Fibroblast of mammary gland (primary cell): ENCODE data around the gene CKM.
"Not testable (repeated sequence)": the region's sequence is repeated elsewhere in the genome, so short reads cannot be mapped to it uniquely, and the experiment has no call there.

ENCODE experiments used
- DNase-seq: peaks from one replicate; pipeline ENCODE4 v3.0.0-alpha.2; 2010; ENCODE audit warnings: low read depth
- H3K4me3 ChIP-seq: 2 replicates; pipeline ENCODE4 v1.5.1; 2011; ENCODE audit warnings: low read depth, mild to moderate bottlenecking, low read length, moderate library complexity; ENCODE audit not compliant: control insufficient read depth
- CTCF ChIP-seq: conservative IDR thresholded peaks from 2 replicates; pipeline ENCODE4 v1.5.1; 2011; ENCODE audit warnings: low read depth, low read length, inconsistent platforms; ENCODE audit not compliant: control insufficient read depth, insufficient read depth

The CKM gene

GRCh38 chr19:45322311-45322710 is 364 bp downstream of the CKM start:
- DNase-seq, result no peak
- TF ChIP-seq CTCF, result no peak
- H3K4me3 ChIP-seq, result no peak overlapping the region

- no peak for DNase-seq
- no peak for TF ChIP-seq CTCF
- H3K4me3 ChIP-seq, result no peak overlapping the region
Observed at GRCh38 chr19:45321848-45322247, 827 bp downstream of the CKM start.

- TF ChIP-seq CTCF, result no peak
- H3K4me3 ChIP-seq, result no peak overlapping the region
- no peak for DNase-seq
Observed at GRCh38 chr19:45320997-45321775, 1.5 kb downstream of the CKM start.

- no peak overlapping the region for H3K4me3 ChIP-seq
- TF ChIP-seq CTCF, result no peak
- no peak for DNase-seq
Observed at GRCh38 chr19:45315304-45315703, 7.4 kb downstream of the CKM start.

GRCh38 chr19:45314708-45315245 is 7.9 kb downstream of the CKM start:
- DNase-seq, result no peak
- no peak for TF ChIP-seq CTCF
- H3K4me3 ChIP-seq, result no peak overlapping the region

- H3K4me3 ChIP-seq, DNase-seq: not testable (repeated sequence)
Observed at GRCh38 chr19:45312285-45312684, 10.4 kb downstream of the CKM start.

- no peak for DNase-seq
- TF ChIP-seq CTCF, result no peak
Observed at GRCh38 chr19:45311621-45312020, 11.1 kb downstream of the CKM start.

GRCh38 chr19:45309322-45309721 is 13.4 kb downstream of the CKM start:
- not testable (repeated sequence) for H3K4me3 ChIP-seq, DNase-seq

More at GRCh38 chr19:45311621-45312020, 11.1 kb downstream of the CKM start:
- no peak overlapping the region for H3K4me3 ChIP-seq
